ENCODE results near the gene HEPN1. TPM values are rescaled to one million over a fixed set of nuclear protein-coding genes. Genes with fewer than 3 reads are reported as not detected.

HEPN1 gene
- total and polyA plus RNA-seq, 9 of the 15 experiments (the other 6 are each of a cell fraction or from before 2014, with no cell fraction given) = not detected

DNA sequence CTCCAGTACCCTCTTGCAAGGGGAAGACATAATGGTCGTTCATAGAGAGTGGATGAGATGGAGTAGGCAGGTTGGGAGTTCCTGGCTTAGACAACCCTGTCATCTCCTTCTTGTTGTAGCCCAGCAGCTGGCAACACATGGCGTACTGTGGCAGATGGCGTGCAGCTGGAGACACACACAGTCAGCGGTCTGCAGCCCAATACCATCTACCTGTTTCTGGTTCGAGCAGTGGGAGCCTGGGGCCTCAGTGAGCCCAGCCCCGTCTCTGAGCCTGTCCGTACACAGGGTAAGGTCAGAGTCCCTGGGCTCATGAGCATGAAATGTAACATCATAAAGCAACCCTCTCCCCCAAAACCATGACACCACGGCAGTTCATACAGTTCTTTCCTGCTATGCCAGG lies 45.1 kb upstream of the HEPN1 start:
- intact Hi-C loops (cut with micrococcal nuclease) (no loop called here), in situ Hi-C loops (cut with MboI) (loop anchor here (25.0 kb wide), 1 partner anchor 812 kb away; no protein-coding TSS in a partner anchor)
- Histone ChIP-seq H4K20me1 (replicated peaks; ENCODE audit: control insufficient read depth, insufficient read depth, low read length) (no peaks in the 10 kb centered on the region), H3K9me1 (ENCODE audit: control insufficient read depth, insufficient read depth, low read length) (no peaks in the 10 kb centered on the region), H3K36me3 (ENCODE audit: control insufficient read depth, insufficient read depth, low read length) (no peaks in the 10 kb centered on the region), H3K9ac (ENCODE audit: insufficient read depth in 1 of 2, low read depth in 2 of 2, low read length in 2 of 2) (no peak overlapping the region), H3K4me3 (no peak overlapping the region), H3K79me2 (ENCODE audit: control insufficient read depth, insufficient read depth, low read length) (no peaks in the 10 kb centered on the region), H2AFZ (ENCODE audit: low read depth, low read length) (no peak overlapping the region), H3K4me2 (ENCODE audit: insufficient read depth, low read length) (no peak overlapping the region), H3K27ac (ENCODE audit: extremely low read depth, low read depth, low read length) (no peak overlapping the region), H3K4me1 (replicated peaks in 1 of 2; ENCODE audit: control insufficient read depth in 2 of 2, insufficient read depth in 2 of 2, low read length in 2 of 2) (peaks cover 0 to 19% of the 10 kb centered on the region in 2 experiments; a peak in 3 of 5 replicates), H3K27me3 (ENCODE audit: control insufficient read depth in 2 of 2, insufficient read depth in 2 of 2, low read length in 2 of 2) (peaks cover 17 to 75% of the 10 kb centered on the region in 2 experiments; a peak in 4 of 5 replicates), H3K9me3 (replicated peaks; ENCODE audit: control insufficient read depth, insufficient read depth, low read depth, low read length) (no peaks in the 10 kb centered on the region)
- WGBS (ENCODE audit: insufficient coverage, low coverage, missing lambda C conversion rate) = 5% methylated on average over 8 of the region's 8 CpGs
- ChIA-PET POLR2A (no interaction called here), CTCF (ENCODE audit: low intra/inter-chr PET ratio) (no interaction called here)
- no peak for TF ChIP-seq SOX6 (IDR thresholded peaks at IDR 0.05)
- no peak for TF ChIP-seq ELF2 (CRISPR knock-in tag; IDR thresholded peaks at IDR 0.05)
- TF ChIP-seq SNRNP70 (optimal IDR thresholded peaks at IDR 0.05; ENCODE audit: low read depth, low read length) = no peak
- TF ChIP-seq NR2F6 (CRISPR knock-in tag; IDR thresholded peaks at IDR 0.05) = no peak
- TF ChIP-seq STAT5A (IDR thresholded peaks at IDR 0.05; ENCODE audit: borderline replicate concordance, low read length) = no peak
- TF ChIP-seq ZNF445 (CRISPR knock-in tag; IDR thresholded peaks at IDR 0.05; ENCODE audit: low read depth) = no peak
- no peak for TF ChIP-seq HDAC2 (IDR thresholded peaks at IDR 0.05)
- TF ChIP-seq ZNF239 (CRISPR knock-in tag; IDR thresholded peaks at IDR 0.05) = no peak
- TF ChIP-seq KDM1A (IDR thresholded peaks at IDR 0.05) = no peak
- TF ChIP-seq, protein P1, sequence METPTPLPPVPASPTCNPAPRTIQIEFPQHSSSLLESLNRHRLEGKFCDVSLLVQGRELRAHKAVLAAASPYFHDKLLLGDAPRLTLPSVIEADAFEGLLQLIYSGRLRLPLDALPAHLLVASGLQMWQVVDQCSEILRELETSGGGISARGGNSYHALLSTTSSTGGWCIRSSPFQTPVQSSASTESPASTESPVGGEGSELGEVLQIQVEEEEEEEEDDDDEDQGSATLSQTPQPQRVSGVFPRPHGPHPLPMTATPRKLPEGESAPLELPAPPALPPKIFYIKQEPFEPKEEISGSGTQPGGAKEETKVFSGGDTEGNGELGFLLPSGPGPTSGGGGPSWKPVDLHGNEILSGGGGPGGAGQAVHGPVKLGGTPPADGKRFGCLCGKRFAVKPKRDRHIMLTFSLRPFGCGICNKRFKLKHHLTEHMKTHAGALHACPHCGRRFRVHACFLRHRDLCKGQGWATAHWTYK (CRISPR knock-in tag; IDR thresholded peaks at IDR 0.05) = no peak
- TF ChIP-seq, protein P2, sequence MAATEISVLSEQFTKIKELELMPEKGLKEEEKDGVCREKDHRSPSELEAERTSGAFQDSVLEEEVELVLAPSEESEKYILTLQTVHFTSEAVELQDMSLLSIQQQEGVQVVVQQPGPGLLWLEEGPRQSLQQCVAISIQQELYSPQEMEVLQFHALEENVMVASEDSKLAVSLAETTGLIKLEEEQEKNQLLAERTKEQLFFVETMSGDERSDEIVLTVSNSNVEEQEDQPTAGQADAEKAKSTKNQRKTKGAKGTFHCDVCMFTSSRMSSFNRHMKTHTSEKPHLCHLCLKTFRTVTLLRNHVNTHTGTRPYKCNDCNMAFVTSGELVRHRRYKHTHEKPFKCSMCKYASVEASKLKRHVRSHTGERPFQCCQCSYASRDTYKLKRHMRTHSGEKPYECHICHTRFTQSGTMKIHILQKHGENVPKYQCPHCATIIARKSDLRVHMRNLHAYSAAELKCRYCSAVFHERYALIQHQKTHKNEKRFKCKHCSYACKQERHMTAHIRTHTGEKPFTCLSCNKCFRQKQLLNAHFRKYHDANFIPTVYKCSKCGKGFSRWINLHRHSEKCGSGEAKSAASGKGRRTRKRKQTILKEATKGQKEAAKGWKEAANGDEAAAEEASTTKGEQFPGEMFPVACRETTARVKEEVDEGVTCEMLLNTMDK (IDR thresholded peaks at IDR 0.05; ENCODE audit: borderline replicate concordance, insufficient read depth, low read depth, low read length, poor library complexity, severe bottlenecking) = no peak
- no peak for TF ChIP-seq GATA2 (CRISPR knock-in tag; IDR thresholded peaks at IDR 0.05)
- TF ChIP-seq SMAD1 (IDR thresholded peaks at IDR 0.05; ENCODE audit: low read depth, low read length, partially characterized antibody) = no peak
- TF ChIP-seq PTBP1 (IDR thresholded peaks at IDR 0.05; ENCODE audit: low read depth, low read length) = no peak
- TF ChIP-seq, protein P3, sequence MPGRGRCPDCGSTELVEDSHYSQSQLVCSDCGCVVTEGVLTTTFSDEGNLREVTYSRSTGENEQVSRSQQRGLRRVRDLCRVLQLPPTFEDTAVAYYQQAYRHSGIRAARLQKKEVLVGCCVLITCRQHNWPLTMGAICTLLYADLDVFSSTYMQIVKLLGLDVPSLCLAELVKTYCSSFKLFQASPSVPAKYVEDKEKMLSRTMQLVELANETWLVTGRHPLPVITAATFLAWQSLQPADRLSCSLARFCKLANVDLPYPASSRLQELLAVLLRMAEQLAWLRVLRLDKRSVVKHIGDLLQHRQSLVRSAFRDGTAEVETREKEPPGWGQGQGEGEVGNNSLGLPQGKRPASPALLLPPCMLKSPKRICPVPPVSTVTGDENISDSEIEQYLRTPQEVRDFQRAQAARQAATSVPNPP (IDR thresholded peaks at IDR 0.05; ENCODE audit: borderline replicate concordance, insufficient read depth, insufficient read length) = no peak
- TF ChIP-seq, protein P4, sequence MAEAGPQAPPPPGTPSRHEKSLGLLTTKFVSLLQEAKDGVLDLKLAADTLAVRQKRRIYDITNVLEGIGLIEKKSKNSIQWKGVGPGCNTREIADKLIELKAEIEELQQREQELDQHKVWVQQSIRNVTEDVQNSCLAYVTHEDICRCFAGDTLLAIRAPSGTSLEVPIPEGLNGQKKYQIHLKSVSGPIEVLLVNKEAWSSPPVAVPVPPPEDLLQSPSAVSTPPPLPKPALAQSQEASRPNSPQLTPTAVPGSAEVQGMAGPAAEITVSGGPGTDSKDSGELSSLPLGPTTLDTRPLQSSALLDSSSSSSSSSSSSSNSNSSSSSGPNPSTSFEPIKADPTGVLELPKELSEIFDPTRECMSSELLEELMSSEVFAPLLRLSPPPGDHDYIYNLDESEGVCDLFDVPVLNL (CRISPR knock-in tag; IDR thresholded peaks at IDR 0.05; ENCODE audit: low read depth) = no peak
- no peak for TF ChIP-seq MTF1 (CRISPR knock-in tag; IDR thresholded peaks at IDR 0.05; ENCODE audit: borderline replicate concordance)
- no peak for TF ChIP-seq CHD1 (IDR thresholded peaks at IDR 0.05; ENCODE audit: low read length)
- no peak for TF ChIP-seq SMARCB1 (IDR thresholded peaks at IDR 0.05; ENCODE audit: insufficient read length, low read depth)
- TF ChIP-seq PHTF2 (CRISPR knock-in tag; IDR thresholded peaks at IDR 0.05) = no peak
- ATAC-seq (no peak), FAIRE-seq (no peak), DNase-seq (ENCODE audit: extremely low read depth in 1 of 4, low spot score in 3 of 4) (no peak)
- no TSS peak for BruUV-seq (replicated peaks)

All from K562 (cell line).